ENCODE results near the gene WASHC3.

Gene WASHC3

DNA sequence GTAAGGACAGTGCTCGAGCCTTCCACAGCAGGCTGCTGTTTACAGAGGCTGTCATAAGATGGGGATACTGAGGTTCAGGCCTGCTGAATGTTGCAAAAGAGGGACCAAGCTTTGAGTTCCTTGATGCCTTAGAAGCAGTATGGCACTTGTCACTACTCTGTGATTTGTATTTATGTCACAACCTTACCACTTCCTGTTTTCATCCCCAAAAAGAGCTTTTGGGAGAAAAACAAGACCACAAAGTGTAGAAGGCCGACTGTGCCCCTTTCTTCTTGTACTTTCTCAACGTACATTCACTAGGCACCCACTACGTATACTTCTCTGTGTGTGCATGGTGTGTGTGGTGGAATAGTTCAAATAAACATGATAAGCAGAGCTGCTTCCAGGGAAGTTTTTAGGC is 94.3 kb downstream of the WASHC3 start:
- DNase-seq = no peak

- DNase-seq = no peak
Measured at GRCh38 chr12:101966496-101966895, 95.3 kb downstream of the WASHC3 start.

DNA sequence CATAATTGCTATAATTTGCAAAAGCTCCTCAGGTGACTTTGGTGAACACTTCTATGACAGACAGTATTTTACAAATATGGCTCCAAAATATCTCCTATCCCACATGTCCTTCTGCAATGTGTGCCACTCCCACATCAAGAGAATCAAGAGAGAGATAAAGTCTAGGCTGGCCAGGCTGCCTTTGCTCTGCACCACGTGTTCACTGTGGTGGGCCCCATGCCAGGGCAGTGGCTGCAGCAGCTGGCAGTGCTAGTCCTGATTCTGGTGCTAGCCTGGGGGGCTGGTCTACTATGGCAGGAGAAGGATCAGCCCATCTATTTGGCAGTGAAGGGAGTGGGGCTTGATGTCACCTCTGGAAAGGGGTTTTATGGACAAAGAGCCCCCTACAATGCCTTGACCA is 98.1 kb downstream of the WASHC3 start:
- no peak for DNase-seq

Measured in effector CD4-positive, alpha-beta T cell (primary cell).